GM12878 (cell line): ENCODE measurements around the gene SLC5A11. TPM values are rescaled to one million over a fixed set of nuclear protein-coding genes. Genes with fewer than 3 reads are reported as not detected.

Source experiments
- ATAC-seq: fragments of 200-7000 bp; cut with Tn5 transposase; 3 replicates; pipeline ENCODE4 v1.9.1; 2020; ENCODE audit warnings: mild to moderate bottlenecking, moderate library complexity
- BruUV-seq: library from RNA; stranded (reverse); fragments of 400-500 nt; replicated peaks from 2 replicates; lab custom pipeline; 2021; lab: Mats Ljungman, UMichigan
- CTCF ChIA-PET: fragments of 300-600 bp; sonication (Branson Sonifier 250); formaldehyde crosslinking; extraction: SDS; loops from one replicate; lab custom pipeline; 2021; ENCODE audit warnings: inconsistent platforms; lab: Yijun Ruan, JAX
- POLR2A ChIA-PET: fragments of 350-600 bp; formaldehyde crosslinking; extraction: SDS; loops from one replicate; lab custom pipeline; 2021; ENCODE audit warnings: inconsistent platforms; lab: Charles Lee
- RAD21 ChIA-PET: fragments of 300-600 bp; sonication (Branson Sonifier 250); formaldehyde crosslinking; loops from one replicate; lab custom pipeline; 2023; ENCODE audit warnings: antibody characterized with exemption; ENCODE audit not compliant: unreplicated experiment; lab: Charles Lee
- SMC1A ChIA-PET: fragments of 300-600 bp; sonication (Branson Sonifier 250); formaldehyde crosslinking; loops from one replicate; lab custom pipeline; 2023; ENCODE audit not compliant: unreplicated experiment, uncharacterized antibody; lab: Charles Lee
- DNase-seq: peaks from one replicate; pipeline ENCODE4 v3.0.0-alpha.2; 2011; ENCODE audit warnings: low read depth, low spot score
- FAIRE-seq: peaks from 3 replicates; lab custom pipeline; 2011; peaks lifted over from hg19 to GRCh38; lab: Jason Lieb, UNC
- H2AFZ ChIP-seq: 2 replicates; pipeline ENCODE4 v1.6.0; 2011; ENCODE audit warnings: low read depth, low read length, control low read depth; ENCODE audit not compliant: control insufficient read depth
- H3K27ac ChIP-seq: 2 replicates; pipeline ENCODE4 v1.5.1; 2011; ENCODE audit warnings: control low read depth; ENCODE audit not compliant: control insufficient read depth, insufficient read depth
- H3K27me3 ChIP-seq, 2 experiments: replicated peaks in 1 of 2; 2 replicates each; pipeline versions ENCODE4 v1.6.0 to v1.6.1; 2011; ENCODE audit warnings: low read length in 1 of 2; ENCODE audit not compliant: control insufficient read depth in 2 of 2, insufficient read depth in 2 of 2
- H3K36me3 ChIP-seq, 2 experiments: 2 replicates each; pipeline ENCODE4 v1.5.1; 2011; ENCODE audit warnings: low read length in 1 of 2; ENCODE audit not compliant: control insufficient read depth in 2 of 2, insufficient read depth in 2 of 2
- H3K4me1 ChIP-seq: 2 replicates; pipeline ENCODE4 v1.6.1; 2011; ENCODE audit warnings: mild to moderate bottlenecking, low read length, moderate library complexity, mixed read lengths; ENCODE audit not compliant: control insufficient read depth, insufficient read depth
- H3K4me2 ChIP-seq: 2 replicates; pipeline ENCODE4 v1.6.0; 2011; ENCODE audit warnings: control low read depth; ENCODE audit not compliant: control insufficient read depth, insufficient read depth
- H3K4me3 ChIP-seq: fragments of 200-600 bp; sonication (generic); 2 replicates; pipeline ENCODE4 v1.5.1; 2016
- H3K79me2 ChIP-seq: 2 replicates; pipeline ENCODE4 v1.6.0; 2011; ENCODE audit warnings: low read length; ENCODE audit not compliant: control insufficient read depth, insufficient read depth
- H3K9ac ChIP-seq: 2 replicates; pipeline ENCODE4 v1.8.0; 2011; ENCODE audit warnings: low read length, control low read depth, mixed read lengths; ENCODE audit not compliant: control insufficient read depth, insufficient read depth
- H3K9me3 ChIP-seq: replicated peaks from 3 replicates; pipeline ENCODE4 v1.5.1; 2011; ENCODE audit warnings: mild to moderate bottlenecking, low read length; ENCODE audit not compliant: control insufficient read depth, insufficient read depth
- H4K20me1 ChIP-seq: 2 replicates; pipeline ENCODE4 v1.6.0; 2011; ENCODE audit not compliant: control insufficient read depth, insufficient read depth
- ASH2L ChIP-seq: fragments of 300-600, 200-600 bp; sonication (generic); IDR thresholded peaks from 2 replicates; pipeline ENCODE4 v1.6.1; 2017; ENCODE audit warnings: low read depth, mild to moderate bottlenecking, borderline replicate concordance
- CREM ChIP-seq: IDR thresholded peaks from 2 replicates; pipeline ENCODE4 v1.6.1; 2014; ENCODE audit warnings: antibody characterized with exemption, low read depth
- FOS ChIP-seq: IDR thresholded peaks from 3 replicates; pipeline ENCODE4 v1.6.1; 2011; ENCODE audit warnings: borderline replicate concordance; ENCODE audit not compliant: insufficient read length; ENCODE audit errors: extremely low read depth
- HDAC2 ChIP-seq: fragments of 200-600 bp; sonication (generic); IDR thresholded peaks from 2 replicates; pipeline ENCODE4 v1.6.1; 2017
- HDGF ChIP-seq: fragments of 450-650 bp; IDR thresholded peaks from 2 replicates; pipeline ENCODE4 v1.6.1; 2016; ENCODE audit warnings: antibody characterized with exemption
- IRF4 ChIP-seq: IDR thresholded peaks from 2 replicates; pipeline ENCODE4 v1.6.1; 2011; ENCODE audit warnings: low read depth, low read length
- IRF5 ChIP-seq: fragments of 450-650 bp; IDR thresholded peaks from 2 replicates; pipeline ENCODE4 v1.6.1; 2017; ENCODE audit warnings: borderline replicate concordance
- NFYA ChIP-seq: IDR thresholded peaks from 2 replicates; pipeline ENCODE4 v1.6.1; 2011; ENCODE audit warnings: low read depth, mild to moderate bottlenecking, low read length, improper control_type of control experiment, borderline replicate concordance
- RCOR1 ChIP-seq: conservative IDR thresholded peaks from 2 replicates; pipeline ENCODE4 v1.6.1; 2012; ENCODE audit warnings: low read depth, low read length, improper control_type of control experiment
- REST ChIP-seq: IDR thresholded peaks from 2 replicates; pipeline ENCODE4 v1.6.1; 2012; ENCODE audit warnings: mild to moderate bottlenecking, low read depth, low read length
- ZNF274 ChIP-seq: IDR thresholded peaks from one replicate; pipeline ENCODE4 v1.8.0; 2011; ENCODE audit not compliant: insufficient read length, insufficient read depth
- ZNF622 ChIP-seq: fragments of 450-650 bp; IDR thresholded peaks from 2 replicates; pipeline ENCODE4 v1.6.1; 2017; ENCODE audit warnings: mild to moderate bottlenecking, inconsistent platforms
- ZZZ3 ChIP-seq: IDR thresholded peaks from 2 replicates; pipeline ENCODE4 v1.6.1; 2011; ENCODE audit warnings: low read depth; ENCODE audit not compliant: control insufficient read depth, insufficient read length
- WGBS: methylation state at CpG from one replicate; pipeline ENCODE4 v1.1.6; 2016; ENCODE audit warnings: low lambda C conversion rate; ENCODE audit not compliant: insufficient replicate concordance, insufficient coverage; ENCODE audit errors: missing lambda C conversion rate; 5-methylcytosine and 5-hydroxymethylcytosine counted together
- in situ Hi-C: fragments of 300-500 bp; cut with MboI; formaldehyde crosslinking; loops from 9 replicates; pipeline ENCODE4 v1.14.3; 2018; ENCODE audit warnings: mixed read lengths
- intact Hi-C: fragments of 100-400 bp; cut with micrococcal nuclease; formaldehyde crosslinking; loops from one replicate; pipeline ENCODE4 v1.14.2; 2022; ENCODE audit not compliant: unreplicated experiment
- polyA plus RNA-seq, 11 experiments: library from polyadenylated mRNA; depleted of rRNA in 4 of 11; unstranded in 6 of 11; stranded (reverse) in 5 of 11; fragments of >200 nt; fragmentation: Nextera tagmentation in 4 of 11; fragmentation: Illumina TruSeq in 1 of 11; extraction: Ambion mirVana in 4 of 11; extraction: Trizol in 1 of 11; gene quantifications; 1 replicate in 1 of 11; 2 replicates in 10 of 11; pipeline versions ENCODE4 v1.2.1 to v1.2.3, GENCODE V29; 2011 to 2016; ENCODE audit warnings: inconsistent platforms in 2 of 11, missing spikeins in 2 of 11, low read depth in 1 of 11
- total RNA-seq, 4 experiments: library from RNA; depleted of rRNA in 3 of 4; stranded (reverse); fragments of >200 nt in 3 of 4; fragmentation: Illumina TruSeq in 1 of 4; extraction: Trizol in 1 of 4; gene quantifications; 2 replicates each; pipeline versions ENCODE4 v1.2.1 to v1.2.3, GENCODE V29; 2013 to 2021
- TF ChIP-seq, protein P1 (sequence below): IDR thresholded peaks from 2 replicates; pipeline ENCODE4 v1.6.1; 2011; ENCODE audit warnings: low read depth, mild to moderate bottlenecking, low read length, moderate library complexity, borderline replicate concordance; ENCODE audit errors: extremely low read depth
- TF ChIP-seq, protein P2 (sequence below): fragments of 450-650 bp; IDR thresholded peaks from 2 replicates; pipeline ENCODE4 v1.6.1; 2017; ENCODE audit warnings: mild to moderate bottlenecking
- TF ChIP-seq, protein P3 (sequence below): IDR thresholded peaks from 2 replicates; pipeline ENCODE4 v1.6.1; 2011; ENCODE audit warnings: borderline replicate concordance, low read depth, mild to moderate bottlenecking, moderate library complexity, mixed read lengths, low read length; ENCODE audit not compliant: insufficient read depth; ENCODE audit errors: extremely low read length

Gene SLC5A11
- total and polyA plus RNA-seq, 10 of the 15 experiments (the other 5 are each of a cell fraction or from before 2014, with no cell fraction given), result 0.10 TPM; not detected in 9

- TF ChIP-seq, protein P1, sequence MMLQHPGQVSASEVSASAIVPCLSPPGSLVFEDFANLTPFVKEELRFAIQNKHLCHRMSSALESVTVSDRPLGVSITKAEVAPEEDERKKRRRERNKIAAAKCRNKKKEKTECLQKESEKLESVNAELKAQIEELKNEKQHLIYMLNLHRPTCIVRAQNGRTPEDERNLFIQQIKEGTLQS, result no peak
- no peak for TF ChIP-seq IRF4
Observed at GRCh38 chr16:24953306-24953705, 107.5 kb downstream of the SLC5A11 start (continued).

DNA sequence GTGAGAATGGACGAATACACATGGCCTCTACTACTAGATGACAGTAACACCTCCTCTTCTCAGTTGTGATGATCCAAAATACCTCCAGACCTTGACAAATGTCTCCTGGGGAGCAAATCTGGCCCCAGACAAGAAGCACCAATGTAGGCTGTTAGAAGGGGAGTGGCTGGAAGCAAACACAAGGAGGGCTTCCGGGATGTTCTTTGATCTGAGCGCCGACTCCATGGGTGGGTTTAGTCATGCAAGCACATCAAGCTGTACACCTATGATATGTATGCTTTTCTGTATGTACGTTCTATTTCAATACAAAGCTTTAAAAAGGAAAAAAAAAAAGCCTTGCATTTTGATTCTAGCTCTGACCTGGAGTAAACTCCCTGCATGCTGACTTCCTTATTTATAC, 108.0 kb downstream of the SLC5A11 start:
- Histone ChIP-seq H4K20me1 (peaks cover 5% of the 10 kb centered on the region), H3K9ac (no peak overlapping the region), H2AFZ (no peak overlapping the region), H3K27ac (no peak overlapping the region), H3K36me3 (peaks cover 34 to 50% of the 10 kb centered on the region in 2 experiments), H3K27me3 (no peaks in the 10 kb centered on the region), H3K9me3 (no peaks in the 10 kb centered on the region), H3K4me2 (no peak overlapping the region), H3K4me1 (no peaks in the 10 kb centered on the region), H3K79me2 (no peaks in the 10 kb centered on the region), H3K4me3 (no peak overlapping the region)
- ATAC-seq (no peak), FAIRE-seq (no peak), DNase-seq (no peak)
- intact Hi-C loops (no loop called here), in situ Hi-C loops (no loop called here)
- TF ChIP-seq ASH2L (no peak), FOS (no peak), ZNF274 (no peak), HDAC2 (no peak), NFYA (no peak), IRF5 (no peak), REST (no peak), ZNF622 (no peak), RCOR1 (no peak), HDGF (no peak), ZZZ3 (no peak), CREM (no peak)
- TF ChIP-seq, protein P2, sequence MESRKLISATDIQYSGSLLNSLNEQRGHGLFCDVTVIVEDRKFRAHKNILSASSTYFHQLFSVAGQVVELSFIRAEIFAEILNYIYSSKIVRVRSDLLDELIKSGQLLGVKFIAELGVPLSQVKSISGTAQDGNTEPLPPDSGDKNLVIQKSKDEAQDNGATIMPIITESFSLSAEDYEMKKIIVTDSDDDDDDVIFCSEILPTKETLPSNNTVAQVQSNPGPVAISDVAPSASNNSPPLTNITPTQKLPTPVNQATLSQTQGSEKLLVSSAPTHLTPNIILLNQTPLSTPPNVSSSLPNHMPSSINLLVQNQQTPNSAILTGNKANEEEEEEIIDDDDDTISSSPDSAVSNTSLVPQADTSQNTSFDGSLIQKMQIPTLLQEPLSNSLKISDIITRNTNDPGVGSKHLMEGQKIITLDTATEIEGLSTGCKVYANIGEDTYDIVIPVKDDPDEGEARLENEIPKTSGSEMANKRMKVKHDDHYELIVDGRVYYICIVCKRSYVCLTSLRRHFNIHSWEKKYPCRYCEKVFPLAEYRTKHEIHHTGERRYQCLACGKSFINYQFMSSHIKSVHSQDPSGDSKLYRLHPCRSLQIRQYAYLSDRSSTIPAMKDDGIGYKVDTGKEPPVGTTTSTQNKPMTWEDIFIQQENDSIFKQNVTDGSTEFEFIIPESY, result no peak
- TF ChIP-seq, protein P3, sequence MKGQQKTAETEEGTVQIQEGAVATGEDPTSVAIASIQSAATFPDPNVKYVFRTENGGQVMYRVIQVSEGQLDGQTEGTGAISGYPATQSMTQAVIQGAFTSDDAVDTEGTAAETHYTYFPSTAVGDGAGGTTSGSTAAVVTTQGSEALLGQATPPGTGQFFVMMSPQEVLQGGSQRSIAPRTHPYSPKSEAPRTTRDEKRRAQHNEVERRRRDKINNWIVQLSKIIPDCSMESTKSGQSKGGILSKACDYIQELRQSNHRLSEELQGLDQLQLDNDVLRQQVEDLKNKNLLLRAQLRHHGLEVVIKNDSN, result no peak
- ChIA-PET CTCF (interaction anchor here (2.0 kb wide), 1 partner anchor 11 kb away, joined by 5 read pairs; no protein-coding TSS in a partner anchor), SMC1A (interaction anchor here (0.6 to 1.1 kb wide), 3 partner anchors 11 to 1294 kb away, joined by 3 to 4 read pairs (median 3); no protein-coding TSS in a partner anchor), RAD21 (no interaction called here), POLR2A (no interaction called here)
- no TSS peak for BruUV-seq
- WGBS, result 97% methylated on average over 5 of the region's 5 CpGs
